ENCODE results near the gene KRTAP4-2. TPM values are rescaled to one million over a fixed set of nuclear protein-coding genes. Genes with fewer than 3 reads are reported as not detected.
"Not testable (repeated sequence)": the region's sequence is repeated elsewhere in the genome, so short reads cannot be mapped to it uniquely, and the experiment has no call there.

The KRTAP4-2 gene
- total and polyA plus RNA-seq, 11 donors, result not detected

- ATAC-seq (no peak), DNase-seq (no peak)
- H3K27me3 ChIP-seq, result peaks cover 0 to 28% (median 0%) of the 10 kb centered on the region in 9 donors
- no peak within 1 kb of the TSS for H3K4me3 ChIP-seq
- no peak within 1 kb of the TSS for H3K27ac ChIP-seq
- WGBS, 4 donors, result 0 to 59% (median 45%) methylated on average over 1 to 2 of the region's 2 CpGs
- H3K36me3 ChIP-seq, result no peaks in the 10 kb centered on the region
- no peak for TF ChIP-seq POLR2A (IDR thresholded peaks at IDR 0.05)
- no peak for TF ChIP-seq CTCF (IDR thresholded peaks at IDR 0.05)
- H3K4me1 ChIP-seq, result no peaks in the 10 kb centered on the region
- intact Hi-C loops (cut with DNase I), result no loop called here
- H3K9me3 ChIP-seq, result peaks cover 0 to 3% (median 0%) of the 10 kb centered on the region in 12 donors
Measured at GRCh38 chr17:41149652-41149985, 28.4 kb downstream of the KRTAP4-2 start, which contains the start of gene KRTAP4-5. Gene KRTAP4-5 (minus strand): TSS chr17:41149825. CDS start chr17:41149767, 58 bp downstream.

GRCh38 chr17:41148971-41149651 is 28.9 kb downstream of the KRTAP4-2 start:
- WGBS, 4 donors, result 69 to 71% (median 70%) methylated on average over 10 of the region's 10 CpGs

DNA sequence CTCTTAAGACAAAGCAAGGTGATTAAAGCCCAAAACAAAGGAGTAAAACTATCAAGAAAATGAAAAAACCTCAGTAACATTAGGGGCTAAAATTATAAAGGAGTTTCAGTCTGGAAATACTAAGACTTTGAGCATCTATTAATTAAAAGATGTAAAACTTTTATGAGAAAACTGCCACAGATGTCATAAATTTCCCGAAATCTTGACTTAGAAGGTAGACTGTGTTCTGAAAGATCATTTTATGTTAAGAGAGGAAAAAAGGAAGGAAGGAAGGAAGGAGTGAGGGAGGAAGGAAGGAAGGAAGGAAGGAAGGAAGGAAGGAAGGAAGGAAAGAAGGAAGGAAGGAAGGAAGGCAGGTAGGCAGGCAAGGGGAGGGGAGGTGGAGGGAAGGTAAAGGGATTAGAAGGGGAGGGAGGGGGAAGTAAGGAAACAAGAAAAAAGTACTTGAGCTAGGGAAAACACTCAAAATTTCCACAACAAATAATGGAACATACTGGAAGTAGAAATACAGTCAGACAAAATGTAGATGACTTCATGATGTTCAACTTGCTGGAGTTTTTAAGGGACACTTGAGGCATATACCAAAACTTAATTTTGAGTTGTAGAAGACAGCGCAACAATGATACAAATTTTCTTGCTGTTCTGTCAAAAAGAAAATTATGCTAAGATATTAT is 30.4 kb downstream of the KRTAP4-2 start:
- ATAC-seq (no peak), DNase-seq (no peak)
- Histone ChIP-seq H3K27ac (no peak overlapping the region), H3K9me3 (peaks cover 0 to 16% (median 5%) of the 10 kb centered on the region in 12 donors), H3K4me3 (no peak overlapping the region), H3K4me1 (no peaks in the 10 kb centered on the region), H3K36me3 (no peaks in the 10 kb centered on the region), H3K27me3 (peaks cover 0 to 17% (median 0%) of the 10 kb centered on the region in 9 donors)
- intact Hi-C loops (cut with DNase I), result no loop called here
- WGBS, 4 donors, result 65 to 96% (median 88%) methylated on average over 2 of the region's 2 CpGs
- no peak for TF ChIP-seq POLR2A (IDR thresholded peaks at IDR 0.05)

More at GRCh38 chr17:41148971-41149651, 28.9 kb downstream of the KRTAP4-2 start:
- DNase-seq; H3K36me3 ChIP-seq; ATAC-seq; H3K9me3 ChIP-seq; H3K27ac ChIP-seq; H3K4me3 ChIP-seq; intact Hi-C loops (cut with DNase I); H3K4me1 ChIP-seq: not testable (repeated sequence)
- peaks cover 0 to 28% (median 0%) of the 10 kb centered on the region in 9 donors for H3K27me3 ChIP-seq

DNA sequence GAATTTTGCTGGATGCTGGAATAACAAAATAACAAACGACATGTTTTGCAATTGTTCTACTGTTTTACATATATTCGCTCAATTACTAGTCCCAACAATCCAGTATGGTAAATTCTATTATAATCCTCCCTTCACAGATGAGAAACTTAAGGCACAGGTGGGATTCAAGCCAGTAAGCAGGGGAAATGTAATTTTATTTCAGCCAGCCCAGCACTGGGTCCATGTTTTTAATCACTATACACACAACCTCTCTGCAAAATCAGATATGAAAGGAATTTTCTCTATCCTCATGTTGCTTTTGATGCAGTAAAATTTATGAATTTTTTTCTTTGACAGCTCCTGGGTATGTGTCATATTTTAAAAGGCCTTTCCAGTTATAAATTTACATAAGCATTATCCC is 32.8 kb downstream of the KRTAP4-2 start:
- H3K27ac ChIP-seq, result no peak overlapping the region
- no peak overlapping the region for H3K4me3 ChIP-seq
- no peak for DNase-seq
- peaks cover 0 to 7% (median 0%) of the 10 kb centered on the region in 9 donors for H3K27me3 ChIP-seq
- peaks cover 0 to 20% (median 5%) of the 10 kb centered on the region in 12 donors for H3K9me3 ChIP-seq
- TF ChIP-seq POLR2A (IDR thresholded peaks at IDR 0.05), result no peak
- no peak for TF ChIP-seq CTCF (IDR thresholded peaks at IDR 0.05)
- 79 to 86% (median 81%) methylated on average over 2 of the region's 2 CpGs for WGBS, 4 donors
- intact Hi-C loops (cut with DNase I), result no loop called here
- H3K36me3 ChIP-seq, result no peaks in the 10 kb centered on the region
- no peak for ATAC-seq
- no peaks in the 10 kb centered on the region for H3K4me1 ChIP-seq

GRCh38 chr17:41144846-41145245 is 33.2 kb downstream of the KRTAP4-2 start:
- ATAC-seq, result no peak

More at GRCh38 chr17:41144846-41145245, 33.2 kb downstream of the KRTAP4-2 start:
- Histone ChIP-seq H3K4me1 (no peaks in the 10 kb centered on the region), H3K27me3 (peaks cover 0 to 6% (median 0%) of the 10 kb centered on the region in 9 donors), H3K36me3 (no peaks in the 10 kb centered on the region), H3K9me3 (peaks cover 0 to 22% (median 6%) of the 10 kb centered on the region in 12 donors), H3K27ac (no peak overlapping the region), H3K4me3 (no peak overlapping the region)
- intact Hi-C loops (cut with DNase I), result no loop called here
- 81 to 93% (median 93%) methylated on average over 1 of the region's 1 CpG for WGBS, 4 donors
- no peak for DNase-seq
- TF ChIP-seq POLR2A (IDR thresholded peaks at IDR 0.05) (no peak), CTCF (IDR thresholded peaks at IDR 0.05) (no peak)

All from heart left ventricle (tissue), 16 donors.